A549 (cell line): ENCODE measurements around the gene PLA2G4A. TPM values are rescaled to one million over a fixed set of nuclear protein-coding genes. Genes with fewer than 3 reads are reported as not detected.

Source experiments
- ATAC-seq, 2 experiments: fragments of 200-7000 bp in 1 of 2; fragments of >200 bp in 1 of 2; cut with Nextera tagmentation in 1 of 2; cut with Tn5 transposase in 1 of 2; 3 replicates each; pipeline versions ENCODE4 v1.8.0 to v1.9.1; 2018 to 2020; ENCODE audit warnings: mild to moderate bottlenecking in 1 of 2, moderate library complexity in 1 of 2
- CTCF ChIA-PET: fragments of 300-600 bp; sonication (Branson Sonifier 250); formaldehyde crosslinking; extraction: SDS; loops from one replicate; lab custom pipeline; 2021; ENCODE audit warnings: antibody characterized with exemption, inconsistent platforms; lab: Yijun Ruan, JAX
- POLR2A ChIA-PET: fragments of 350-600 bp; formaldehyde crosslinking; extraction: SDS; loops from one replicate; lab custom pipeline; 2021; ENCODE audit warnings: antibody characterized with exemption, inconsistent platforms; lab: Yijun Ruan, JAX
- DNase-seq, 2 experiments: peaks; one replicate each; pipeline versions ENCODE4 v3.0.0 to v3.0.0-alpha.2; 2011 to 2016; ENCODE audit warnings: low read depth in 1 of 2, low spot score in 1 of 2
- FAIRE-seq: peaks from 2 replicates; lab custom pipeline; 2011; peaks lifted over from hg19 to GRCh38; lab: Jason Lieb, UNC
- H3K27ac ChIP-seq, 2 experiments: fragments of >200 bp; sonication (Bioruptor Twin); formaldehyde crosslinking; 3 replicates each; pipeline ENCODE4 v1.5.1; 2016 to 2017
- H3K4me1 ChIP-seq: fragments of >200 bp; sonication (Bioruptor Twin); formaldehyde crosslinking; 3 replicates; pipeline ENCODE4 v1.6.1; 2016
- H3K4me2 ChIP-seq: fragments of >200 bp; sonication (Bioruptor Twin); formaldehyde crosslinking; 3 replicates; pipeline ENCODE4 v1.6.1; 2016
- H3K4me3 ChIP-seq: fragments of >200 bp; sonication (Bioruptor Twin); formaldehyde crosslinking; 3 replicates; pipeline ENCODE4 v1.5.1; 2016
- H3K9me3 ChIP-seq: fragments of >200 bp; sonication (Bioruptor Twin); formaldehyde crosslinking; 3 replicates; pipeline ENCODE4 v1.6.1; 2016
- BHLHE40 ChIP-seq: IDR thresholded peaks from 2 replicates; pipeline ENCODE4 v1.6.1; 2012; ENCODE audit warnings: low read depth, low read length, inconsistent platforms
- CBX8 ChIP-seq: fragments of 200-600 bp; sonication (generic); IDR thresholded peaks from 2 replicates; pipeline ENCODE4 v1.6.1; 2016
- CEBPB ChIP-seq, 2 experiments: fragments of >200 bp in 1 of 2; sonication (Bioruptor Twin) in 1 of 2; formaldehyde crosslinking in 1 of 2; IDR thresholded peaks; 2 replicates each; pipeline ENCODE4 v1.6.1; 2012 to 2016
- CHD2 ChIP-seq: fragments of 150-350 bp; IDR thresholded peaks from 2 replicates; pipeline ENCODE4 v1.6.1; 2014; ENCODE audit warnings: low read length; ENCODE audit not compliant: partially characterized antibody
- CHD4 ChIP-seq: fragments of 200-600 bp; sonication (generic); IDR thresholded peaks from 2 replicates; pipeline ENCODE4 v1.6.1; 2016; ENCODE audit warnings: antibody characterized with exemption, mild to moderate bottlenecking, borderline replicate concordance
- EHF ChIP-seq: fragments of 250-450 bp; sonication (Bioruptor Pico); IDR thresholded peaks from 2 replicates; pipeline ENCODE4 v1.5.0; 2020; ENCODE audit warnings: mild to moderate bottlenecking
- EHMT2 ChIP-seq: fragments of 200-600 bp; sonication (generic); IDR thresholded peaks from 2 replicates; pipeline ENCODE4 v1.6.1; 2016; ENCODE audit warnings: antibody characterized with exemption, low read depth, mild to moderate bottlenecking, moderate library complexity
- EP300 ChIP-seq, 2 experiments: fragments of >200 bp; sonication (Bioruptor Twin); formaldehyde crosslinking; IDR thresholded peaks; 2 replicates in 1 of 2; 3 replicates in 1 of 2; pipeline ENCODE4 v1.6.1; 2016 to 2017
- ESRRA ChIP-seq: fragments of 150-350 bp; IDR thresholded peaks from 2 replicates; pipeline ENCODE4 v1.6.1; 2014; ENCODE audit warnings: mild to moderate bottlenecking, low read length, borderline replicate concordance
- FOSB ChIP-seq: fragments of 250-450 bp; sonication (Bioruptor Pico); IDR thresholded peaks from 2 replicates; pipeline ENCODE4 v1.5.0; 2020; ENCODE audit warnings: mild to moderate bottlenecking, moderate library complexity
- FOSL2 ChIP-seq, 2 experiments: fragments of 450-650 bp in 1 of 2; fragments of >200 bp in 1 of 2; sonication (Bioruptor Twin) in 1 of 2; formaldehyde crosslinking; IDR thresholded peaks; 2 replicates each; pipeline versions ENCODE4 v1.5.0 to v1.6.1; 2016 to 2020; ENCODE audit warnings: mild to moderate bottlenecking in 1 of 2, moderate library complexity in 1 of 2
- HDAC2 ChIP-seq: fragments of 200-600 bp; sonication (generic); IDR thresholded peaks from 2 replicates; pipeline ENCODE4 v1.6.1; 2016
- HEYL ChIP-seq: fragments of 250-450 bp; sonication (Bioruptor Pico); IDR thresholded peaks from 2 replicates; pipeline ENCODE4 v1.8.0; 2021; ENCODE audit warnings: mild to moderate bottlenecking, moderate library complexity
- HOXB5 ChIP-seq: fragments of 250-450 bp; sonication (Bioruptor Pico); IDR thresholded peaks from 2 replicates; pipeline ENCODE4 v1.5.0; 2020; ENCODE audit warnings: mild to moderate bottlenecking, moderate library complexity
- JUN ChIP-seq, 2 experiments: fragments of >200 bp; sonication (Bioruptor Twin); formaldehyde crosslinking; IDR thresholded peaks; 2 replicates in 1 of 2; 3 replicates in 1 of 2; pipeline ENCODE4 v1.6.1; 2016 to 2017
- KDM1A ChIP-seq: fragments of 200-600 bp; sonication (generic); IDR thresholded peaks from 2 replicates; pipeline ENCODE4 v1.6.1; 2016; ENCODE audit warnings: low read depth, mild to moderate bottlenecking
- KDM5A ChIP-seq: fragments of 200-600 bp; sonication (generic); IDR thresholded peaks from 2 replicates; pipeline ENCODE4 v1.6.1; 2016; ENCODE audit warnings: antibody characterized with exemption, mild to moderate bottlenecking
- MAFK ChIP-seq: fragments of 450-650 bp; IDR thresholded peaks from 2 replicates; pipeline ENCODE4 v1.6.1; 2014; ENCODE audit not compliant: partially characterized antibody
- NPAS2 ChIP-seq: fragments of 250-450 bp; sonication (Bioruptor Pico); IDR thresholded peaks from 2 replicates; pipeline ENCODE4 v1.8.0; 2022; ENCODE audit warnings: mild to moderate bottlenecking, moderate library complexity, borderline replicate concordance
- NR3C1 ChIP-seq: fragments of >200 bp; sonication (Bioruptor Twin); formaldehyde crosslinking; IDR thresholded peaks from 3 replicates; pipeline ENCODE4 v1.6.1; 2017
- PHF8 ChIP-seq: fragments of 200-600 bp; sonication (generic); IDR thresholded peaks from 2 replicates; pipeline ENCODE4 v1.6.1; 2016; ENCODE audit warnings: low read depth, mild to moderate bottlenecking, antibody characterized with exemption, moderate library complexity, borderline replicate concordance
- POLR2AphosphoS2 ChIP-seq: conservative IDR thresholded peaks from 2 replicates; pipeline ENCODE4 v1.6.1; 2012; ENCODE audit warnings: low read length, improper control_type of control experiment, inconsistent platforms
- RAD21 ChIP-seq, 2 experiments: fragments of >200 bp in 1 of 2; sonication (Bioruptor Twin) in 1 of 2; formaldehyde crosslinking in 1 of 2; IDR thresholded peaks in 1 of 2; conservative IDR thresholded peaks in 1 of 2; 2 replicates in 1 of 2; 3 replicates in 1 of 2; pipeline ENCODE4 v1.6.1; 2012 to 2018; ENCODE audit warnings: inconsistent platforms in 1 of 2
- RARB ChIP-seq: fragments of 250-450 bp; sonication (Bioruptor Pico); IDR thresholded peaks from 2 replicates; pipeline ENCODE4 v1.8.0; 2021; ENCODE audit warnings: mild to moderate bottlenecking, moderate library complexity
- RCOR1 ChIP-seq: fragments of 150-350 bp; IDR thresholded peaks from 2 replicates; pipeline ENCODE4 v1.6.1; 2014; ENCODE audit warnings: antibody characterized with exemption, low read length, low read depth
- RFX5 ChIP-seq: fragments of 450-650 bp; IDR thresholded peaks from 2 replicates; pipeline ENCODE4 v1.7.1; 2014; ENCODE audit warnings: antibody characterized with exemption, mild to moderate bottlenecking, moderate library complexity
- RNF2 ChIP-seq: fragments of 200-600 bp; sonication (generic); IDR thresholded peaks from 2 replicates; pipeline ENCODE4 v1.6.1; 2016; ENCODE audit warnings: low read depth, mild to moderate bottlenecking, antibody characterized with exemption, moderate library complexity, borderline replicate concordance
- SMC3 ChIP-seq: fragments of >200 bp; sonication (Bioruptor Twin); formaldehyde crosslinking; IDR thresholded peaks from 3 replicates; pipeline ENCODE4 v1.6.1; 2018; ENCODE audit warnings: inconsistent platforms
- SREBF2 ChIP-seq: fragments of 450-650 bp; IDR thresholded peaks from 2 replicates; pipeline ENCODE4 v1.6.1; 2014; ENCODE audit warnings: mild to moderate bottlenecking, moderate library complexity
- TFCP2L1 ChIP-seq: fragments of 250-450 bp; sonication (Bioruptor Pico); IDR thresholded peaks from 2 replicates; pipeline ENCODE4 v1.5.0; 2021; ENCODE audit warnings: mild to moderate bottlenecking
- TP53 ChIP-seq: fragments of 250-450 bp; sonication (Bioruptor Pico); IDR thresholded peaks from 2 replicates; pipeline ENCODE4 v1.5.0; 2021; ENCODE audit warnings: mild to moderate bottlenecking, moderate library complexity
- ZFP36 ChIP-seq: fragments of 450-650 bp; IDR thresholded peaks from 2 replicates; pipeline ENCODE4 v1.6.1; 2014; ENCODE audit warnings: borderline replicate concordance; ENCODE audit not compliant: partially characterized antibody
- ZNF302 ChIP-seq: fragments of 250-450 bp; sonication (Bioruptor Pico); IDR thresholded peaks from 2 replicates; pipeline ENCODE4 v1.9.0; 2021; ENCODE audit warnings: inconsistent platforms, mild to moderate bottlenecking, moderate library complexity
- WGBS: methylation state at CpG from one replicate; pipeline ENCODE4 v1.1.6; 2017; ENCODE audit errors: missing lambda C conversion rate; 5-methylcytosine and 5-hydroxymethylcytosine counted together
- polyA plus RNA-seq, 4 experiments: library from polyadenylated mRNA; depleted of rRNA in 3 of 4; stranded (reverse); fragments of >200 nt; fragmentation: RNase III in 1 of 4; extraction: RNeasy Plus Mini Kit Qiagen cat#74134 plus additional on column Dnase treatment in 1 of 4; gene quantifications; 2 replicates in 3 of 4; 3 replicates in 1 of 4; pipeline ENCODE4 v1.2.3, GENCODE V29; 2011 to 2017
- TF ChIP-seq, protein P1 (sequence below): fragments of 250-450 bp; sonication (Bioruptor Pico); IDR thresholded peaks from 2 replicates; pipeline ENCODE4 v1.5.0; 2020; ENCODE audit warnings: low read depth, mild to moderate bottlenecking, moderate library complexity
- TF ChIP-seq, protein P2 (sequence below): IDR thresholded peaks from 2 replicates; pipeline ENCODE4 v1.6.1; 2012
- TF ChIP-seq, protein P3 (sequence below): IDR thresholded peaks from 2 replicates; pipeline ENCODE4 v1.6.1; 2012
- TF ChIP-seq, protein P4 (sequence below): fragments of >200 bp; sonication (Bioruptor Twin); formaldehyde crosslinking; IDR thresholded peaks from 3 replicates; pipeline ENCODE4 v1.6.1; 2016
- TF ChIP-seq, protein P5 (sequence below): fragments of 200-600 bp; sonication (generic); IDR thresholded peaks from 2 replicates; pipeline ENCODE4 v1.6.1; 2016; ENCODE audit warnings: antibody characterized with exemption, mild to moderate bottlenecking, moderate library complexity

PLA2G4A gene
- polyA plus RNA-seq, 2 of the 4 experiments (the other 2 are of a cell fraction): 26.3 to 80.4 TPM

DNA sequence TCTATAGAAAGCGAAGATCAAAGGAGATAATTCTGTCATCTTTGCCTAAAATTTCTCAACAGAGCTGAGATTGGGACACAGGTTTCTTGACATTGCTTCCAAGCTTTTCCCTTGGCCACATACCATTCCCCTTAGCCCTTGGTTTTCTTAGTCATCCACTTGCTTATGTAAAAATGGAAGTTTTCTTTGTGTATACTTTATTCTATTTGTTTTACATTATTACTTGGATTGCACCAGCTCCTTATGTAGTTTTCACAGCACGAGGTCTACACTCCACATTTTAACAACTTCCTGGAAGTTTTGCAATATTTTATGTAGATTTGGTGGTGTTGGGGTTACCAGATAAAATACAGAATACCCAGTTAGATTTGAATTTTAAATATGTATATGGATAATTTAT is 129.8 kb downstream of the PLA2G4A start:
- H3K4me3 ChIP-seq: no peak overlapping the region
- peaks cover 22% of the 10 kb centered on the region for H3K4me1 ChIP-seq
- ATAC-seq: peak; percentile 42 to 80; a peak in 5 of 6 replicates
- CTCF ChIA-PET: interaction anchor here (0.7 to 1.5 kb wide), 3 partner anchors 12 to 124 kb away, joined by 3 to 4 read pairs (median 3); no protein-coding TSS in a partner anchor
- peak overlapping the region; percentile 25 for H3K4me2 ChIP-seq
- 40% methylated on average over 2 of the region's 2 CpGs for WGBS
- POLR2A ChIA-PET: no interaction called here
- peak overlapping the region in 1 of 2 experiments; percentile 58; a peak in 2 of 6 replicates for H3K27ac ChIP-seq
- FAIRE-seq: no peak
- peak; percentile 4 to 58 for DNase-seq
- no peaks in the 10 kb centered on the region for H3K9me3 ChIP-seq
- TF ChIP-seq, protein P1, sequence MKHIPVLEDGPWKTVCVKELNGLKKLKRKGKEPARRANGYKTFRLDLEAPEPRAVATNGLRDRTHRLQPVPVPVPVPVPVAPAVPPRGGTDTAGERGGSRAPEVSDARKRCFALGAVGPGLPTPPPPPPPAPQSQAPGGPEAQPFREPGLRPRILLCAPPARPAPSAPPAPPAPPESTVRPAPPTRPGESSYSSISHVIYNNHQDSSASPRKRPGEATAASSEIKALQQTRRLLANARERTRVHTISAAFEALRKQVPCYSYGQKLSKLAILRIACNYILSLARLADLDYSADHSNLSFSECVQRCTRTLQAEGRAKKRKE: no peak
- TF ChIP-seq TP53 (CRISPR knock-in tag): no peak
- TF ChIP-seq CBX8: no peak
- TF ChIP-seq, protein P2, sequence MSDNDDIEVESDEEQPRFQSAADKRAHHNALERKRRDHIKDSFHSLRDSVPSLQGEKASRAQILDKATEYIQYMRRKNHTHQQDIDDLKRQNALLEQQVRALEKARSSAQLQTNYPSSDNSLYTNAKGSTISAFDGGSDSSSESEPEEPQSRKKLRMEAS: no peak
- peak; percentile 49; the same call in 1 of the 2 replicates for TF ChIP-seq FOSL2 (IDR thresholded peaks at IDR 0.05)
- peak; percentile 77 for TF ChIP-seq FOSL2 (CRISPR knock-in tag; IDR thresholded peaks at IDR 0.05)
- TF ChIP-seq NR3C1: no peak
- TF ChIP-seq SREBF2: no peak
- TF ChIP-seq ESRRA: no peak
- no peak for TF ChIP-seq HOXB5 (CRISPR knock-in tag)
- no peak for TF ChIP-seq HDAC2
- no peak for TF ChIP-seq RCOR1
- no peak for TF ChIP-seq MAFK
- TF ChIP-seq KDM5A: no peak
- TF ChIP-seq KDM1A: no peak
- TF ChIP-seq RFX5: no peak
- peak; percentile 39 to 94; a peak in 3 of 4 replicates for TF ChIP-seq CEBPB (IDR thresholded peaks at IDR 0.05)
- no peak; a peak in 1 of 5 replicates for TF ChIP-seq RAD21 (conservative IDR thresholded peaks at IDR 0.05 in 1 of 2, IDR thresholded peaks at IDR 0.05 in 1 of 2)
- TF ChIP-seq, protein P3, sequence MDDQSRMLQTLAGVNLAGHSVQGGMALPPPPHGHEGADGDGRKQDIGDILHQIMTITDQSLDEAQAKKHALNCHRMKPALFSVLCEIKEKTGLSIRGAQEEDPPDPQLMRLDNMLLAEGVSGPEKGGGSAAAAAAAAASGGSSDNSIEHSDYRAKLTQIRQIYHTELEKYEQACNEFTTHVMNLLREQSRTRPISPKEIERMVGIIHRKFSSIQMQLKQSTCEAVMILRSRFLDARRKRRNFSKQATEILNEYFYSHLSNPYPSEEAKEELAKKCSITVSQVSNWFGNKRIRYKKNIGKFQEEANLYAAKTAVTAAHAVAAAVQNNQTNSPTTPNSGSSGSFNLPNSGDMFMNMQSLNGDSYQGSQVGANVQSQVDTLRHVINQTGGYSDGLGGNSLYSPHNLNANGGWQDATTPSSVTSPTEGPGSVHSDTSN: no peak
- peak; percentile 60 to 69; a peak in 2 of 5 replicates for TF ChIP-seq JUN (IDR thresholded peaks at IDR 0.05)
- TF ChIP-seq BHLHE40: no peak
- no peak for TF ChIP-seq RARB
- TF ChIP-seq ZFP36: no peak
- TF ChIP-seq CHD2: no peak
- TF ChIP-seq HEYL (CRISPR knock-in tag): no peak
- TF ChIP-seq, protein P4, sequence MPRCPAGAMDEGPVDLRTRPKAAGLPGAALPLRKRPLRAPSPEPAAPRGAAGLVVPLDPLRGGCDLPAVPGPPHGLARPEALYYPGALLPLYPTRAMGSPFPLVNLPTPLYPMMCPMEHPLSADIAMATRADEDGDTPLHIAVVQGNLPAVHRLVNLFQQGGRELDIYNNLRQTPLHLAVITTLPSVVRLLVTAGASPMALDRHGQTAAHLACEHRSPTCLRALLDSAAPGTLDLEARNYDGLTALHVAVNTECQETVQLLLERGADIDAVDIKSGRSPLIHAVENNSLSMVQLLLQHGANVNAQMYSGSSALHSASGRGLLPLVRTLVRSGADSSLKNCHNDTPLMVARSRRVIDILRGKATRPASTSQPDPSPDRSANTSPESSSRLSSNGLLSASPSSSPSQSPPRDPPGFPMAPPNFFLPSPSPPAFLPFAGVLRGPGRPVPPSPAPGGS: peak; percentile 73; the same call in 1 of the 3 replicates
- TF ChIP-seq EHF (CRISPR knock-in tag): no peak
- TF ChIP-seq NPAS2 (CRISPR knock-in tag): no peak
- peak; percentile 67 to 86; a peak in 3 of 5 replicates for TF ChIP-seq EP300 (IDR thresholded peaks at IDR 0.05)
- TF ChIP-seq RNF2: no peak
- TF ChIP-seq PHF8: no peak
- no peak for TF ChIP-seq SMC3
- TF ChIP-seq TFCP2L1: no peak
- no peak for TF ChIP-seq FOSB (CRISPR knock-in tag)
- no peak for TF ChIP-seq EHMT2
- no peak for TF ChIP-seq CHD4
- TF ChIP-seq ZNF302 (CRISPR knock-in tag): no peak
- TF ChIP-seq, protein P5, sequence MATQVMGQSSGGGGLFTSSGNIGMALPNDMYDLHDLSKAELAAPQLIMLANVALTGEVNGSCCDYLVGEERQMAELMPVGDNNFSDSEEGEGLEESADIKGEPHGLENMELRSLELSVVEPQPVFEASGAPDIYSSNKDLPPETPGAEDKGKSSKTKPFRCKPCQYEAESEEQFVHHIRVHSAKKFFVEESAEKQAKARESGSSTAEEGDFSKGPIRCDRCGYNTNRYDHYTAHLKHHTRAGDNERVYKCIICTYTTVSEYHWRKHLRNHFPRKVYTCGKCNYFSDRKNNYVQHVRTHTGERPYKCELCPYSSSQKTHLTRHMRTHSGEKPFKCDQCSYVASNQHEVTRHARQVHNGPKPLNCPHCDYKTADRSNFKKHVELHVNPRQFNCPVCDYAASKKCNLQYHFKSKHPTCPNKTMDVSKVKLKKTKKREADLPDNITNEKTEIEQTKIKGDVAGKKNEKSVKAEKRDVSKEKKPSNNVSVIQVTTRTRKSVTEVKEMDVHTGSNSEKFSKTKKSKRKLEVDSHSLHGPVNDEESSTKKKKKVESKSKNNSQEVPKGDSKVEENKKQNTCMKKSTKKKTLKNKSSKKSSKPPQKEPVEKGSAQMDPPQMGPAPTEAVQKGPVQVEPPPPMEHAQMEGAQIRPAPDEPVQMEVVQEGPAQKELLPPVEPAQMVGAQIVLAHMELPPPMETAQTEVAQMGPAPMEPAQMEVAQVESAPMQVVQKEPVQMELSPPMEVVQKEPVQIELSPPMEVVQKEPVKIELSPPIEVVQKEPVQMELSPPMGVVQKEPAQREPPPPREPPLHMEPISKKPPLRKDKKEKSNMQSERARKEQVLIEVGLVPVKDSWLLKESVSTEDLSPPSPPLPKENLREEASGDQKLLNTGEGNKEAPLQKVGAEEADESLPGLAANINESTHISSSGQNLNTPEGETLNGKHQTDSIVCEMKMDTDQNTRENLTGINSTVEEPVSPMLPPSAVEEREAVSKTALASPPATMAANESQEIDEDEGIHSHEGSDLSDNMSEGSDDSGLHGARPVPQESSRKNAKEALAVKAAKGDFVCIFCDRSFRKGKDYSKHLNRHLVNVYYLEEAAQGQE: no peak
- no peak for TF ChIP-seq POLR2AphosphoS2
